Measurements from ENCODE around the gene FGF13.

FGF13 gene

GRCh38 chrX:138711399-138712347 lies at the start of gene FGF13:
Gene FGF13, minus strand, starts transcription at chrX:138711717. Its CDS starts 714 bp downstream, at chrX:138711003.
- no peak for DNase-seq

- no peak for DNase-seq
Observed at GRCh38 chrX:138759217-138759943, 47.9 kb upstream of the FGF13 start.

- no peak for DNase-seq
Observed at GRCh38 chrX:138756234-138756633, 44.7 kb upstream of the FGF13 start.

- DNase-seq: no peak
Observed at GRCh38 chrX:138754861-138755260, 43.3 kb upstream of the FGF13 start.

- DNase-seq: no peak
Observed at GRCh38 chrX:138748480-138748879, 37.0 kb upstream of the FGF13 start.

GRCh38 chrX:138745196-138745595 lies 33.7 kb upstream of the FGF13 start:
- DNase-seq: no peak

GRCh38 chrX:138742217-138742616 lies 30.7 kb upstream of the FGF13 start:
- no peak for DNase-seq

- DNase-seq: no peak
Observed at GRCh38 chrX:138740341-138740740, 28.8 kb upstream of the FGF13 start.

- DNase-seq: no peak
Observed at GRCh38 chrX:138723301-138723700, 11.8 kb upstream of the FGF13 start.

- DNase-seq: no peak
Observed at GRCh38 chrX:138719396-138719795, 7.9 kb upstream of the FGF13 start.

- no peak for DNase-seq
Observed at GRCh38 chrX:138718941-138719340, 7.4 kb upstream of the FGF13 start.

- DNase-seq: no peak
Observed at GRCh38 chrX:138710866-138711341, 613 bp downstream of the FGF13 start.

GRCh38 chrX:138709886-138710791 lies 1.4 kb downstream of the FGF13 start:
- no peak for DNase-seq

GRCh38 chrX:138708268-138708667 lies 3.2 kb downstream of the FGF13 start:
- DNase-seq: no peak

GRCh38 chrX:138704596-138704995 lies 6.9 kb downstream of the FGF13 start:
- DNase-seq: no peak

GRCh38 chrX:138704101-138704500 lies 7.4 kb downstream of the FGF13 start:
- DNase-seq: no peak

- no peak for DNase-seq
Observed at GRCh38 chrX:138692591-138692990, 18.9 kb downstream of the FGF13 start.

- DNase-seq: no peak
Observed at GRCh38 chrX:138691186-138691585, 20.3 kb downstream of the FGF13 start.

GRCh38 chrX:138690591-138690990 lies 20.9 kb downstream of the FGF13 start:
- no peak for DNase-seq

- DNase-seq: no peak
Observed at GRCh38 chrX:138683600-138683999, 27.9 kb downstream of the FGF13 start.

GRCh38 chrX:138669693-138670092 lies 41.8 kb downstream of the FGF13 start:
- DNase-seq: no peak

GRCh38 chrX:138664466-138664865 lies 47.1 kb downstream of the FGF13 start:
- DNase-seq: no peak

- no peak for DNase-seq
Observed at GRCh38 chrX:138664016-138664415, 47.5 kb downstream of the FGF13 start.
